D721Med (cell line): ENCODE results near the gene MYH2.

Experiments used
- DNase-seq: peaks from one replicate; pipeline ENCODE4 v3.0.0; 2011; ENCODE audit warnings: low spot score; ENCODE audit not compliant: insufficient read length
- FAIRE-seq: peaks from 2 replicates; lab custom pipeline; 2011; peaks lifted over from hg19 to GRCh38; lab: Jason Lieb, UNC
- TF ChIP-seq, protein P1 (sequence below): IDR thresholded peaks from 2 replicates; pipeline ENCODE4 v1.5.1; 2012; ENCODE audit warnings: mild to moderate bottlenecking, control low read depth; ENCODE audit not compliant: insufficient read depth; ENCODE audit errors: missing control alignments

The MYH2 gene

DNA sequence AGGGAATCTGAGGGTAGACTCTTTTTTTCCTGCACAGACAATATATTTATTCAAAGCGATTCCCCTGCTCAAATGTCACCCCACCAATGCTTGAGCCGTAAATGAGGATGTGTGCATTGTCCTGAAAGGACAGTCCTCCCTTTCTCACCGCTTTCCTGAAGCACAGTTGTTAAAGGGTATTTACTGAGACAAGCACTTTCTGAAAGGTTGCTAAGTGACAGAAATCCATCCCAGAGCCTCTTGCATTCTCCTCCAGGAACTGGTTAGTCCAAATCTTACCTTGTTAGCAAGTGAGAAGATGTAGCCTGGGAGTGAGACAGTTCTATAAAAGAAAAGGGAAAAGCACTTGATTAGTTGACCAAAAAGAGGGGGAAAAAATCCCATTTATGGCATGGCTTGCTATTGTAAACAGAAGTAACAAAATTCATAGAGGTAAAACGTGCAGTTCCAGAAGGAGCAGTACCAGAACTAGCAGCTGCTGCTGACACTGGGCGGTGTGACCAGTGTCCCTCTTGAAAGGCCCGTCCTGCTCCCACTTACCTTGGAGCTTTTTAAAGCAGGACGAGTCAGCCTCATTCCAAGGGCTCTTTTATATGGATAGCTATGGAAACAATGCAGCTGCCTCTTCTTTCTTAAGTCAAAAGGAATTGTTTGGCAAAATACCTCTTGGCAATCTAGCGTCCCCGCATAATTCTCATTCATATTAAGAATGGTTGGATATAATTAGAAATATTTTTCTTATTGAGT lies at the start of gene MYH2:
TSS of gene MYH2 (minus strand) at position 563 of the 747 bp plus-strand sequence. CDS start 1,738 bp downstream, outside the sequence.
- DNase-seq (no peak), FAIRE-seq (no peak)
- TF ChIP-seq, protein P1, sequence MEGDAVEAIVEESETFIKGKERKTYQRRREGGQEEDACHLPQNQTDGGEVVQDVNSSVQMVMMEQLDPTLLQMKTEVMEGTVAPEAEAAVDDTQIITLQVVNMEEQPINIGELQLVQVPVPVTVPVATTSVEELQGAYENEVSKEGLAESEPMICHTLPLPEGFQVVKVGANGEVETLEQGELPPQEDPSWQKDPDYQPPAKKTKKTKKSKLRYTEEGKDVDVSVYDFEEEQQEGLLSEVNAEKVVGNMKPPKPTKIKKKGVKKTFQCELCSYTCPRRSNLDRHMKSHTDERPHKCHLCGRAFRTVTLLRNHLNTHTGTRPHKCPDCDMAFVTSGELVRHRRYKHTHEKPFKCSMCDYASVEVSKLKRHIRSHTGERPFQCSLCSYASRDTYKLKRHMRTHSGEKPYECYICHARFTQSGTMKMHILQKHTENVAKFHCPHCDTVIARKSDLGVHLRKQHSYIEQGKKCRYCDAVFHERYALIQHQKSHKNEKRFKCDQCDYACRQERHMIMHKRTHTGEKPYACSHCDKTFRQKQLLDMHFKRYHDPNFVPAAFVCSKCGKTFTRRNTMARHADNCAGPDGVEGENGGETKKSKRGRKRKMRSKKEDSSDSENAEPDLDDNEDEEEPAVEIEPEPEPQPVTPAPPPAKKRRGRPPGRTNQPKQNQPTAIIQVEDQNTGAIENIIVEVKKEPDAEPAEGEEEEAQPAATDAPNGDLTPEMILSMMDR: no peak

DNA sequence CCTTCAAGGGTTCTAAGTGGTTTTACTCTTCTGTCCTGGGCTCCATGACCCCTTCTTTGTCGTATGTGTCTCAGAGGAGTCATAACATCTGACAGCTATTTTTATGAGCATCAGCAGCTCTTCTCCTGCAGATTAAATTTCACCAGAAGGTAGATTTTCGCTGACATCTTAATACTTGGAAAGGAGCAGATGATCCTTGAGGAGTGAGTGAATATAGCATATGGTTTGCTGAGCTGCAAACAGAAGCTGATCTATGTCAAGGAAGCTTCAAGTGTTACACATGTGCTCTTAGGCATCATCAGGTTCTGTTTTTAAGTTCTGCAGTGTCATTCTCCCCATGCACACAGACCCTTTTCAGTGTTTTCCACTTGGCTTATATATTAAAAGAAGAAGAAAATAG lies 49.2 kb upstream of the MYH2 start:
- no peak for DNase-seq
- FAIRE-seq: no peak
- TF ChIP-seq, protein P1: no peak

DNA sequence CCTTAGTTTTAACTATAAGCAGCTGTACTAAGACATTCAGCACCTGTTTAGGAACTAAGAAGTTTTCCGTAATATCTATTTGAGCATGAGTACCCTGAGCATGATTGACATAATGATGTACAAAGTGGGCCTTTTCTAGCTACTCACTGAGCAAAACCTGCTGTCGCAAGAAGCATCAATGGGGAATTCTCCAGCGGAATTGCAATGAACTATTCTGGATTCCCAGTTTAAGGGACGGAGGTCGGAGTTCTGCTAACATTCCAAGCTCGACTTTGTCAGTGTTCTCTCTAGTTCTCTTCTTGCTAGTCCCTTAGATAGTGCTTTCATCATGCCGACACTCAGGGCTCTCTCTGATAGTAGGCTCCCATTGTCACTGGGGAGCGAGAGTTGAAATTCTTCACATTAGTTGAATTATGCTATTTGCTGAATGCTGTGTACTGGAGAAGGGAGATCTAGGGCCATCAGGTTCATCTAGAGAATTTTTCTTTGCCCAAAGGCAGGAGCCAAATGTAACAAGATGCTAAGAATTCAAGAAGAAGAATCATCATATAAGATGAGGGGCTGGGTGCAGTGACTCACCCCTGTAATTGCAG lies 40.2 kb upstream of the MYH2 start:
- DNase-seq: no peak

DNA sequence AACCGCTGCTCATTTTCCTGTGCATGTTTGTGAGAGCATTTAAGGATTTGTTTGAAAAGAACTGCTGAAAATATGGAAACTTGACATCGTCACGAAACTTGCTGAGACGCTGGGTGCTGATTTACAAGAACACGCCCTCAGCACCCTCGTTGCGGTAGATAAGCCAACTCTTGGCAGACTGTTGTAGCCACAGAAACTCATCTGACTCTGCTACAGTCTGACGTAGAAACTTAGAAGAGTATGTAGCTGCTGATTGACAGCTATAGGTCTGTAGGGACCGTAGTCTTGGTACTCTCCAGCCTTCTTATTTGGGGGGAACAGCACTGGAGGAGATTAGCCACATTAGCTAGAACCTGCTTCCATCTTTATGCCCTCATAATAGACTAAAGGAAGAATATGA lies 36.1 kb upstream of the MYH2 start:
- DNase-seq (no peak), FAIRE-seq (no peak)

More for the DNA sequence above, 40.2 kb upstream of the MYH2 start:
- TF ChIP-seq, protein P1: no peak
- no peak for FAIRE-seq

DNA sequence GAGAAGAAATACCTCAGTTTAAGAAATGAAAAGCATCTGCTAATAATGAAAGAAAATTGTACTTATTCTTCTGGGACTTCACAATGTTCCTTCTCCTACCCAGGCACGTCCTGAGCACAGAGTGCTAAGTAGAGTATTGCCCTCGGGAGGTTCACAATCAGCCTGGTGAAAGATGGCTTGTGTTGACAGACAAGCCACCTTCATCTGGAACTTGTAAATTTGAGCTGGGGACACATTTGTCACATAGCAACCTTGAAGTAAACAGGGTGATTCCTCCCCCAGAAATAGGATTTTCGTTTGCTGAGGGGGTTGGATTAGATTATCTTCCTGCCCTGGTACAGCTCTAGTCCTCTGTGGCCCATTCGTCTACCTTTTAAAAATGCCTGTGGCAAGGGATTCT lies 34.4 kb upstream of the MYH2 start:
- DNase-seq (no peak), FAIRE-seq (no peak)
- TF ChIP-seq, protein P1: no peak

More for the DNA sequence above, 36.1 kb upstream of the MYH2 start:
- TF ChIP-seq, protein P1: no peak

DNA sequence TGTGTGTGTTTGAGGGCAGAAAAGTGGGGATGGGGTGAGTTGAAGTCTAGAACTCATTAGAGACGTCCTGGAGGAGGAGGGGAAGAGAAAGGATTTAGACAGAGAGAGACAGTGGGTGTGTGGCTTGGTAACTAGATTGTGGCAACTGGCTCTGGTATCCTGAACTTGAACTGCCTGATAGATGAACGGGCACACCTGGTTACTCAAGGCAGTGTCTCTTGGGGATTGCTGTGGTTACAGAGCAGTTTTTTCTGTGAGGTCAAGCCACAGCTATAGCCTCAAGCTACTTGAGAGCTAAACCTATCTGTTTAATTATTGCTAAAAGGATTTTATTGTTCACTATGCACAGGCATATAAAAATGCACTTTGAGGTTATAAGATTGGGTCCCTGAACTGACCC lies 29.8 kb upstream of the MYH2 start:
- DNase-seq: no peak
- TF ChIP-seq, protein P1: no peak
- FAIRE-seq: no peak

DNA sequence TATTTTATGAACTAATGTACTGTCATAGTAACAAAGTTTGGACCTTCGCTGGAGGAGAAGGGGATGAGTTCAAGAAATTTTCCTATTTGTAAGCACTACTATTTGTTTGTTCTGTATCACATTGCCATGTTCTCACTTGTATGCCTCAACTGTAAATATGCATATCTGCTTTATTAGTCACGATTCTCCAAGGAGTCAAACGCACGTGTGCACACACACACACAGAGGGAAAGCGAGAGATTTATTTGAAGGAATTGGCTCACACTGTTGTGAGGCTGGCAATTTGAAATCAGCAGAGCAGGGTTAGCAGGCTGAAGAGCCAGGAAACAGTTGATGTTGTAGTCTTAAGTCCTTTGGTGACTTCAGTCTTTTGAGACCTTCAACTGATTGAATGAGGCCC lies 24.9 kb upstream of the MYH2 start:
- FAIRE-seq (no peak), DNase-seq (no peak)
- TF ChIP-seq, protein P1: no peak
